SK-N-SH (cell line): ENCODE measurements around the gene CD14. TPM values are rescaled to one million over a fixed set of nuclear protein-coding genes. Genes with fewer than 3 reads are reported as not detected.
A peak's percentile ranks its signal among the peaks of the same experiment; 100 is the strongest.

Experiments used
- CTCF ChIA-PET: fragments of 300-600, 350-600 bp; formaldehyde crosslinking; extraction: SDS; loops from one replicate; lab custom pipeline; 2021; lab: Yijun Ruan, JAX
- POLR2A ChIA-PET: fragments of 350-600 bp; sonication (Branson Sonifier 250); formaldehyde crosslinking; extraction: SDS; loops from one replicate; lab custom pipeline; 2020; ENCODE audit warnings: antibody characterized with exemption, inconsistent platforms; lab: Yijun Ruan, JAX
- DNase-seq: peaks from one replicate; pipeline ENCODE4 v3.0.0; 2012
- H2AFZ ChIP-seq: fragments of 200-600 bp; sonication (generic); 2 replicates; pipeline ENCODE4 v1.8.1; 2016; ENCODE audit warnings: antibody characterized with exemption, mild to moderate bottlenecking, low read depth
- H3F3A ChIP-seq: fragments of 200-600 bp; sonication (generic); replicated peaks from 2 replicates; pipeline ENCODE3; 2016; ENCODE audit warnings: antibody characterized with exemption, mild to moderate bottlenecking; ENCODE audit not compliant: insufficient read depth
- H3K27ac ChIP-seq, 2 experiments: fragments of 200-500 bp in 1 of 2; fragments of 200-600 bp in 1 of 2; sonication (Bioruptor generic) in 1 of 2; sonication (generic), shearing (Covaris generic) in 1 of 2; 2 replicates each; pipeline versions ENCODE4 v1.5.1 to v1.6.1; 2014 to 2016; ENCODE audit warnings: low read depth in 2 of 2, inconsistent platforms in 1 of 2, low read length in 1 of 2, mild to moderate bottlenecking in 1 of 2, mixed read lengths in 1 of 2
- H3K27me3 ChIP-seq: fragments of 200-600 bp; sonication (generic), shearing (Covaris generic); 2 replicates; pipeline ENCODE4 v1.6.1; 2016; ENCODE audit warnings: mixed run types; ENCODE audit not compliant: insufficient read depth
- H3K36me3 ChIP-seq, 2 experiments: fragments of 200-500 bp in 1 of 2; fragments of 200-600 bp in 1 of 2; sonication (Bioruptor generic) in 1 of 2; sonication (generic) in 1 of 2; replicated peaks in 1 of 2; 2 replicates each; pipeline versions ENCODE3 to v1.5.1; 2014 to 2016; ENCODE audit warnings: low read length in 1 of 2, mild to moderate bottlenecking in 1 of 2; ENCODE audit not compliant: insufficient read depth in 2 of 2, control insufficient read depth in 1 of 2
- H3K4me1 ChIP-seq, 2 experiments: fragments of 200-500 bp in 1 of 2; fragments of 200-600 bp in 1 of 2; sonication (Bioruptor generic) in 1 of 2; sonication (generic), shearing (Covaris generic) in 1 of 2; 2 replicates each; pipeline versions ENCODE4 v1.5.1 to v1.6.1; 2014 to 2016; ENCODE audit warnings: low read depth in 1 of 2, low read length in 1 of 2, mixed run types in 1 of 2; ENCODE audit not compliant: insufficient read depth in 2 of 2, control insufficient read depth in 1 of 2
- H3K4me2 ChIP-seq: fragments of 200-600 bp; sonication (generic), shearing (Covaris generic); 2 replicates; pipeline ENCODE4 v1.6.1; 2017; ENCODE audit warnings: mixed run types
- H3K4me3 ChIP-seq, 2 experiments: fragments of 200-500 bp in 1 of 2; fragments of 200-600 bp in 1 of 2; sonication (Bioruptor generic) in 1 of 2; sonication (generic), shearing (Covaris generic) in 1 of 2; 2 replicates each; pipeline versions ENCODE4 v1.5.1 to v1.8.1; 2014 to 2016; ENCODE audit warnings: low read depth in 2 of 2, inconsistent platforms in 1 of 2, low read length in 1 of 2, mild to moderate bottlenecking in 1 of 2, mixed read lengths in 1 of 2, moderate library complexity in 1 of 2
- H3K79me2 ChIP-seq: fragments of 200-600 bp; sonication (generic); 2 replicates; pipeline ENCODE4 v1.8.1; 2017; ENCODE audit warnings: mild to moderate bottlenecking; ENCODE audit not compliant: insufficient read depth
- H3K9ac ChIP-seq: fragments of 200-600 bp; sonication (generic); 2 replicates; pipeline ENCODE4 v1.6.1; 2017; ENCODE audit warnings: mixed run types
- H3K9me2 ChIP-seq: fragments of 200-600 bp; sonication (generic); 2 replicates; pipeline ENCODE4 v1.6.1; 2017; ENCODE audit warnings: mixed run types
- H3K9me3 ChIP-seq: fragments of 200-600 bp; sonication (generic); 2 replicates; pipeline ENCODE4 v1.6.1; 2017; ENCODE audit warnings: mixed run types, mild to moderate bottlenecking, moderate library complexity
- H4K20me1 ChIP-seq: fragments of 200-600 bp; sonication (generic); 2 replicates; pipeline ENCODE4 v1.6.1; 2017; ENCODE audit warnings: mild to moderate bottlenecking, mixed run types; ENCODE audit not compliant: insufficient read depth
- CHD2 ChIP-seq: fragments of 150-350 bp; IDR thresholded peaks from 2 replicates; pipeline ENCODE4 v1.6.1; 2018; ENCODE audit warnings: low read length; ENCODE audit not compliant: partially characterized antibody
- ELF1 ChIP-seq: IDR thresholded peaks from 2 replicates; pipeline ENCODE4 v1.4.0; 2012
- FOSL2 ChIP-seq: IDR thresholded peaks from 2 replicates; pipeline ENCODE4 v1.4.0; 2012; ENCODE audit warnings: low read depth, mild to moderate bottlenecking, moderate library complexity, borderline replicate concordance
- FOXJ3 ChIP-seq: sonication (generic); formaldehyde crosslinking; IDR thresholded peaks from 2 replicates; pipeline ENCODE4 v1.5.1; 2020; ENCODE audit warnings: mild to moderate bottlenecking, missing genetic modification reagents
- FOXM1 ChIP-seq: IDR thresholded peaks from 2 replicates; pipeline ENCODE4 v1.4.0; 2012; ENCODE audit warnings: low read depth, mild to moderate bottlenecking
- JUND ChIP-seq: IDR thresholded peaks from 2 replicates; pipeline ENCODE4 v1.4.0; 2012
- MAX ChIP-seq: IDR thresholded peaks from 2 replicates; pipeline ENCODE4 v1.4.0; 2012; ENCODE audit warnings: low read depth
- NRF1 ChIP-seq: IDR thresholded peaks from 2 replicates; pipeline ENCODE4 v1.6.1; 2012; ENCODE audit warnings: low read depth, mild to moderate bottlenecking, low read length
- PBX3 ChIP-seq: IDR thresholded peaks from 2 replicates; pipeline ENCODE4; 2012
- POLR2AphosphoS5 ChIP-seq: IDR thresholded peaks from 2 replicates; pipeline ENCODE4 v1.6.1; 2012; ENCODE audit warnings: low read depth, low read length
- RAD21 ChIP-seq: IDR thresholded peaks from 2 replicates; pipeline ENCODE4 v1.6.1; 2012; ENCODE audit warnings: mild to moderate bottlenecking, low read length
- RCOR1 ChIP-seq: fragments of 150-350 bp; IDR thresholded peaks from 2 replicates; pipeline ENCODE4 v1.6.1; 2017; ENCODE audit warnings: antibody characterized with exemption, low read length
- RFX5 ChIP-seq: IDR thresholded peaks from 2 replicates; pipeline ENCODE4 v1.6.1; 2012; ENCODE audit warnings: mild to moderate bottlenecking, improper control_type of control experiment, low read length
- RXRA ChIP-seq: IDR thresholded peaks from 2 replicates; pipeline ENCODE4 v1.4.0; 2012; ENCODE audit warnings: low read depth, mild to moderate bottlenecking, borderline replicate concordance
- SIN3A ChIP-seq: IDR thresholded peaks from 2 replicates; pipeline ENCODE4 v1.6.1; 2012; ENCODE audit warnings: low read depth, mild to moderate bottlenecking, low read length, moderate library complexity, borderline replicate concordance
- TCF12 ChIP-seq: IDR thresholded peaks from 2 replicates; pipeline ENCODE4 v1.4.0; 2012
- USF1 ChIP-seq: IDR thresholded peaks from 2 replicates; pipeline ENCODE4 v1.4.0; 2012; ENCODE audit warnings: low read depth, borderline replicate concordance
- USF2 ChIP-seq: fragments of 150-350 bp; IDR thresholded peaks from 2 replicates; pipeline ENCODE4 v1.6.1; 2017; ENCODE audit warnings: antibody characterized with exemption, low read length, low read depth, borderline replicate concordance
- YY1 ChIP-seq: IDR thresholded peaks from 2 replicates; pipeline ENCODE4 v1.4.0; 2012; ENCODE audit warnings: low read depth, mild to moderate bottlenecking
- ZBTB33 ChIP-seq: IDR thresholded peaks from 2 replicates; pipeline ENCODE4 v1.4.0; 2012; ENCODE audit warnings: low read depth, borderline replicate concordance
- WGBS: methylation state at CpG from one replicate; pipeline ENCODE4 v1.1.6; 2017; ENCODE audit warnings: low lambda C conversion rate; 5-methylcytosine and 5-hydroxymethylcytosine counted together
- polyA plus RNA-seq, 3 experiments: library from polyadenylated mRNA; depleted of rRNA; stranded (reverse); fragments of >200 nt; gene quantifications; 2 replicates each; pipeline ENCODE4 v1.2.3, GENCODE V29; 2012

The CD14 gene
- polyA plus RNA-seq, 1 of the 3 experiments (the other 2 are of a cell fraction) = 0.12 TPM

- Histone ChIP-seq H3K4me1 (peaks cover 5 to 13% of the 10 kb centered on the region in 2 experiments; a peak in 3 of 4 replicates), H3K36me3 (peaks cover 23 to 28% of the 10 kb centered on the region in 2 experiments), H3K4me3 (no peak overlapping the region), H3K79me2 (peaks cover 42% of the 10 kb centered on the region), H3K9me3 (no peaks in the 10 kb centered on the region), H2AFZ (no peak overlapping the region), H3K27ac (no peak overlapping the region), H3K9me2 (no peaks in the 10 kb centered on the region), H4K20me1 (no peaks in the 10 kb centered on the region), H3F3A (peaks cover 5% of the 10 kb centered on the region), H3K27me3 (no peaks in the 10 kb centered on the region), H3K4me2 (no peak overlapping the region), H3K9ac (no peak overlapping the region)
- DNase-seq = no peak
- TF ChIP-seq RAD21 (no peak), RFX5 (no peak)
- ChIA-PET CTCF (interaction anchor here (1.7 kb wide), 1 partner anchor 269 kb away, joined by 5 read pairs; no protein-coding TSS in a partner anchor), POLR2A (interaction anchor here (1.3 kb wide), 1 partner anchor 49 kb away, joined by 4 read pairs; the partner anchor contains the start of genes HARS1 and HARS2)
- 85% methylated on average over 6 of the region's 8 CpGs for WGBS
Measured at GRCh38 chr5:140641716-140642115, 8.7 kb upstream of the CD14 start.

GRCh38 chr5:140639148-140639981, 6.4 kb upstream of the CD14 start, which contains the start of gene TMCO6:
Gene TMCO6, plus strand, starts transcription at chr5:140639451. Its CDS starts 77 bp downstream, at chr5:140639528.
- H3K27ac ChIP-seq = peak within 1 kb of the TSS; percentile 61 to 76
- H3K4me3 ChIP-seq = peak within 1 kb of the TSS; percentile 77
- no peaks in the 10 kb centered on the region for H3K9me2 ChIP-seq
- H2AFZ ChIP-seq = peak within 1 kb of the TSS; percentile 98
- H3K9ac ChIP-seq = peak within 1 kb of the TSS; percentile 84
- H3K4me1 ChIP-seq = peaks cover 0 to 9% of the 10 kb centered on the region in 2 experiments; a peak in 2 of 4 replicates
- peaks cover 7 to 16% of the 10 kb centered on the region in 2 experiments for H3K36me3 ChIP-seq
- H4K20me1 ChIP-seq = no peaks in the 10 kb centered on the region
- POLR2A ChIA-PET = interaction anchor here (1.1 to 2.0 kb wide), 2 partner anchors 8 to 24 kb away, joined by 3 to 9 read pairs; partner anchors contain the start of genes IK and NDUFA2
- H3K27me3 ChIP-seq = no peaks in the 10 kb centered on the region
- DNase-seq = peak; percentile 100
- 1% methylated on average over 40 of the region's 63 CpGs for WGBS
- H3K4me2 ChIP-seq = peak within 1 kb of the TSS; percentile 91
- peaks cover 5% of the 10 kb centered on the region for H3F3A ChIP-seq
- CTCF ChIA-PET = interaction anchor here (0.6 to 2.0 kb wide), 18 partner anchors 8 to 402 kb away, joined by 3 to 8 read pairs (median 3); partner anchors contain the start of genes ANKHD1, EIF4EBP3, IK and NDUFA2
- peaks cover 23% of the 10 kb centered on the region for H3K79me2 ChIP-seq
- H3K9me3 ChIP-seq = no peaks in the 10 kb centered on the region
- TF ChIP-seq MAX (peak; percentile 93), TCF12 (no peak), SIN3A (peak; percentile 90; the same call in 1 of the 2 replicates), POLR2AphosphoS5 (peak; percentile 85), USF2 (no peak), RXRA (peak; percentile 36; the same call in 1 of the 2 replicates), ZBTB33 (no peak), FOXJ3 (no peak), ELF1 (no peak), NRF1 (peak; percentile 76), JUND (no peak), CHD2 (peak; percentile 29), USF1 (no peak), FOSL2 (no peak), PBX3 (peak; percentile 79), YY1 (peak; percentile 68; the same call in 1 of the 2 replicates), RCOR1 (peak; percentile 16; the same call in 1 of the 2 replicates), FOXM1 (no peak)
